CD14-positive monocyte (primary cell): Measurements from ENCODE around the gene TSPAN18. TPM values are rescaled to one million over a fixed set of nuclear protein-coding genes. Genes with fewer than 3 reads are reported as not detected.

Source experiments
- DNase-seq, 3 donors: peaks; one replicate each; pipeline ENCODE4 v3.0.0-alpha.2; 2011 to 2022
- H2AFZ ChIP-seq: 2 replicates; pipeline ENCODE4 v1.6.0; 2012; ENCODE audit warnings: mild to moderate bottlenecking, low read depth, low read length, inconsistent platforms; ENCODE audit not compliant: insufficient read depth, poor library complexity, severe bottlenecking
- H3K27ac ChIP-seq, 2 donors: 1 replicate in 1 of 2; 2 replicates in 1 of 2; pipeline ENCODE4 v1.5.1; 2012 to 2013; ENCODE audit warnings: low read length in 2 of 2, control low read depth in 1 of 2, inconsistent platforms in 1 of 2, low read depth in 1 of 2, mild to moderate bottlenecking in 1 of 2
- H3K27me3 ChIP-seq, 2 donors: one replicate each; pipeline versions ENCODE4 v1.6.0 to v1.6.1; 2011 to 2013; ENCODE audit warnings: low read length in 2 of 2; ENCODE audit not compliant: control insufficient read depth in 2 of 2, insufficient read depth in 2 of 2
- H3K36me3 ChIP-seq, 2 donors: replicated peaks in 1 of 2; 1 replicate in 1 of 2; 2 replicates in 1 of 2; pipeline versions ENCODE4 v1.5.1 to v1.6.1; 2012 to 2013; ENCODE audit warnings: low read length in 2 of 2, control low read depth in 1 of 2, inconsistent platforms in 1 of 2, mild to moderate bottlenecking in 1 of 2; ENCODE audit not compliant: insufficient read depth in 2 of 2, control insufficient read depth in 1 of 2
- H3K4me1 ChIP-seq, 2 donors: 1 replicate in 1 of 2; 2 replicates in 1 of 2; pipeline versions ENCODE4 v1.5.1 to v1.6.1; 2012 to 2013; ENCODE audit warnings: low read length in 2 of 2, control low read depth in 1 of 2, inconsistent platforms in 1 of 2, mild to moderate bottlenecking in 1 of 2, moderate library complexity in 1 of 2; ENCODE audit not compliant: insufficient read depth in 2 of 2, control insufficient read depth in 1 of 2
- H3K4me2 ChIP-seq: replicated peaks from 2 replicates; pipeline ENCODE3; 2012; ENCODE audit warnings: low read length, moderate library complexity, mild to moderate bottlenecking; ENCODE audit not compliant: poor library complexity, severe bottlenecking; ENCODE audit errors: extremely low read depth
- H3K4me3 ChIP-seq, 3 experiments: fragments of 200-600 bp in 1 of 3; sonication (generic) in 1 of 3; replicated peaks in 1 of 3; 1 replicate in 2 of 3; 2 replicates in 1 of 3; pipeline ENCODE4 v1.5.1; 2011 to 2013; ENCODE audit warnings: low read length in 3 of 3, mild to moderate bottlenecking in 3 of 3, control low read depth in 2 of 3, low read depth in 2 of 3, inconsistent platforms in 1 of 3, moderate library complexity in 1 of 3
- H3K79me2 ChIP-seq: 2 replicates; pipeline ENCODE4 v1.6.0; 2012; ENCODE audit warnings: mild to moderate bottlenecking, control low read depth, inconsistent platforms, low read length, moderate library complexity; ENCODE audit not compliant: insufficient read depth
- H3K9ac ChIP-seq: 2 replicates; pipeline ENCODE4 v1.6.0; 2017; ENCODE audit warnings: low read length, mild to moderate bottlenecking; ENCODE audit not compliant: insufficient read depth, poor library complexity, severe bottlenecking
- H3K9me3 ChIP-seq, 2 donors: replicated peaks in 1 of 2; 1 replicate in 1 of 2; 2 replicates in 1 of 2; pipeline versions ENCODE4 v1.5.1 to v1.6.1; 2012 to 2013; ENCODE audit warnings: low read length in 2 of 2, control low read depth in 1 of 2; ENCODE audit not compliant: control insufficient read depth in 1 of 2, insufficient read depth in 1 of 2
- H4K20me1 ChIP-seq: 2 replicates; pipeline ENCODE4 v1.6.0; 2012; ENCODE audit warnings: mild to moderate bottlenecking, low read length, control low read depth, moderate library complexity; ENCODE audit not compliant: insufficient read depth
- H3K27ac Mint-ChIP-seq, 7 donors: one replicate each; pipeline ENCODE4 v1.8.0; 2020; ENCODE audit warnings: mild to moderate bottlenecking in 7 of 7, mixed read lengths in 7 of 7, moderate library complexity in 6 of 7, inconsistent platforms in 2 of 7
- H3K27me3 Mint-ChIP-seq, 3 donors: one replicate each; pipeline ENCODE4 v1.8.0; 2021 to 2022; ENCODE audit warnings: low read depth in 3 of 3, mild to moderate bottlenecking in 3 of 3, mixed read lengths in 3 of 3, moderate library complexity in 3 of 3, inconsistent platforms in 1 of 3
- H3K36me3 Mint-ChIP-seq, 2 donors: one replicate each; pipeline ENCODE4 v1.8.0; 2020; ENCODE audit warnings: mixed read lengths in 2 of 2, inconsistent platforms in 1 of 2, mild to moderate bottlenecking in 1 of 2
- H3K4me1 Mint-ChIP-seq: one replicate; pipeline ENCODE4 v1.8.0; 2020; ENCODE audit warnings: mild to moderate bottlenecking, mixed read lengths
- H3K4me3 Mint-ChIP-seq, 2 donors: one replicate each; pipeline ENCODE4 v1.8.0; 2020; ENCODE audit warnings: mild to moderate bottlenecking in 2 of 2, mixed read lengths in 2 of 2, moderate library complexity in 1 of 2
- H3K9me3 Mint-ChIP-seq, 7 donors: one replicate each; pipeline ENCODE4 v1.8.0; 2020 to 2022; ENCODE audit warnings: mixed read lengths in 7 of 7, mild to moderate bottlenecking in 6 of 7, moderate library complexity in 6 of 7, inconsistent platforms in 2 of 7
- WGBS: methylation state at CpG from one replicate; pipeline ENCODE4 v1.1.5; 2013; ENCODE audit warnings: missing lambda C conversion rate; ENCODE audit not compliant: insufficient coverage; 5-methylcytosine and 5-hydroxymethylcytosine counted together
- intact Hi-C, 2 donors: fragments of 100-400 bp; cut with micrococcal nuclease; formaldehyde crosslinking; loops; one replicate each; pipeline versions ENCODE4 v1.15.0 to v1.15.1; 2023
- polyA plus RNA-seq, 3 donors: library from polyadenylated mRNA; depleted of rRNA in 1 of 3; unstranded in 2 of 3; stranded (reverse) in 1 of 3; fragments of 300-500 nt in 2 of 3; fragments of >200 nt in 1 of 3; fragmentation: Illumina TruSeq in 2 of 3; gene quantifications; 1 replicate in 2 of 3; 2 replicates in 1 of 3; pipeline ENCODE4 v1.2.3, GENCODE V29; 2012 to 2021
- TF ChIP-seq, protein P1 (sequence below): fragments of 200-600 bp; IDR thresholded peaks from one replicate; pipeline ENCODE4 v1.8.0; 2022; ENCODE audit warnings: antibody characterized with exemption, mild to moderate bottlenecking

The TSPAN18 gene
- polyA plus RNA-seq, 3 donors = not detected

DNA sequence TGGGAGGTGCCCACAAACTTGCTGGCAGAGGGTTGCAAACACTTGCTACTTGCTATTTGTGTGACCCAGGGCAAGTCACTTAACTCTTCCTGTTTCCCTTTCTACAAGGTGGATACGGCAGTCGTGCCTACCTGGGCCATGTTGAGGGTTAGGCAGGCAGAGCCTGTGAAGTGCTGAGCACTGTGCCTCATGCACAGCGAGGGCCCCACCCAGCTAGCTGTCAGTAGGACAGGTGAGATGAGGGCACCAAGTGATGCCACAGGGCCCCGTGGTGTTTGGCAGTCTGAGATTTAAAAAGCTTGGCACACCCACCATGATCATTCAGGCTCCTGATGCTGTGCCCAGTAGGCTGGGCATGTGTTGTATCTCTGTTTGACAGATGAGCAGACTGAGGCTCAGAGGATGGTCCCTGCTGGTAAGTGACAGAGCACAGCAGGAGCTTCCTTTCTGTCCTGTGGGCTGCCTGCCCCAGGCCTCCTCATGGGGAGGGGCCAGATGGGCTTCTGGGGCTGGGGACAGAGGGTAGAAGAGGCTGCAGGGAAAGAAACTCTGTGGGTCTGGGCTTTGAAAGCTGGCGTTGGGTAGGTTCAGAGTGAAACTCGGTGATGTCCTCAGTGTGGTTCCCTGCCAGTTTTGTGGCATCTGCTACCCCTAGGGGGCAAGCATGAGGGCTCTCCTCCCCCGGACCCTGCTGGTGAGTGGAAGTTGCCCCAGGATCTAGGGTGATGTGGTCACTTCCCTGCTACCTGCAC, 59.3 kb downstream of the TSPAN18 start:
- H3K9me3 Mint-ChIP-seq = peaks cover 5 to 19% (median 10%) of the 10 kb centered on the region in 7 donors
- H3K9ac ChIP-seq = no peak overlapping the region
- no peak overlapping the region for H3K4me2 ChIP-seq
- no peak overlapping the region for H3K4me3 ChIP-seq
- H2AFZ ChIP-seq = no peak overlapping the region
- no peak overlapping the region for H3K4me3 Mint-ChIP-seq
- H3K36me3 ChIP-seq = no peaks in the 10 kb centered on the region
- intact Hi-C loops = no loop called here
- H3K4me1 ChIP-seq = no peaks in the 10 kb centered on the region
- H3K27me3 Mint-ChIP-seq = peaks cover 16 to 28% (median 23%) of the 10 kb centered on the region in 3 donors
- no peaks in the 10 kb centered on the region for H4K20me1 ChIP-seq
- H3K9me3 ChIP-seq = peaks cover 0 to 7% of the 10 kb centered on the region in 2 donors
- no peaks in the 10 kb centered on the region for H3K36me3 Mint-ChIP-seq
- no peak overlapping the region for H3K27ac ChIP-seq
- peaks cover 7% of the 10 kb centered on the region for H3K4me1 Mint-ChIP-seq
- TF ChIP-seq, protein P1, sequence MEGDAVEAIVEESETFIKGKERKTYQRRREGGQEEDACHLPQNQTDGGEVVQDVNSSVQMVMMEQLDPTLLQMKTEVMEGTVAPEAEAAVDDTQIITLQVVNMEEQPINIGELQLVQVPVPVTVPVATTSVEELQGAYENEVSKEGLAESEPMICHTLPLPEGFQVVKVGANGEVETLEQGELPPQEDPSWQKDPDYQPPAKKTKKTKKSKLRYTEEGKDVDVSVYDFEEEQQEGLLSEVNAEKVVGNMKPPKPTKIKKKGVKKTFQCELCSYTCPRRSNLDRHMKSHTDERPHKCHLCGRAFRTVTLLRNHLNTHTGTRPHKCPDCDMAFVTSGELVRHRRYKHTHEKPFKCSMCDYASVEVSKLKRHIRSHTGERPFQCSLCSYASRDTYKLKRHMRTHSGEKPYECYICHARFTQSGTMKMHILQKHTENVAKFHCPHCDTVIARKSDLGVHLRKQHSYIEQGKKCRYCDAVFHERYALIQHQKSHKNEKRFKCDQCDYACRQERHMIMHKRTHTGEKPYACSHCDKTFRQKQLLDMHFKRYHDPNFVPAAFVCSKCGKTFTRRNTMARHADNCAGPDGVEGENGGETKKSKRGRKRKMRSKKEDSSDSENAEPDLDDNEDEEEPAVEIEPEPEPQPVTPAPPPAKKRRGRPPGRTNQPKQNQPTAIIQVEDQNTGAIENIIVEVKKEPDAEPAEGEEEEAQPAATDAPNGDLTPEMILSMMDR = no peak
- no peak for DNase-seq
- no peak overlapping the region for H3K27ac Mint-ChIP-seq
- 74% methylated on average over 5 of the region's 7 CpGs for WGBS
- H3K27me3 ChIP-seq = peaks cover 3 to 4% of the 10 kb centered on the region in 2 donors
- no peaks in the 10 kb centered on the region for H3K79me2 ChIP-seq

- H3K9ac ChIP-seq = no peak overlapping the region
- Mint-ChIP-seq H3K9me3 (peaks cover 3 to 15% (median 7%) of the 10 kb centered on the region in 7 donors), H3K4me3 (no peak overlapping the region), H3K4me1 (peaks cover 7% of the 10 kb centered on the region), H3K27me3 (peaks cover 16 to 28% (median 24%) of the 10 kb centered on the region in 3 donors), H3K27ac (no peak overlapping the region), H3K36me3 (no peaks in the 10 kb centered on the region)
- H3K27me3 ChIP-seq = peaks cover 3 to 4% of the 10 kb centered on the region in 2 donors
- H3K27ac ChIP-seq = no peak overlapping the region
- intact Hi-C loops = no loop called here
- no peaks in the 10 kb centered on the region for H3K4me1 ChIP-seq
- no peaks in the 10 kb centered on the region for H3K36me3 ChIP-seq
- H3K4me2 ChIP-seq = no peak overlapping the region
- no peaks in the 10 kb centered on the region for H3K79me2 ChIP-seq
- peaks cover 0 to 6% of the 10 kb centered on the region in 2 donors for H3K9me3 ChIP-seq
- H4K20me1 ChIP-seq = no peaks in the 10 kb centered on the region
- WGBS = no CpG with 5 or more reads among the region's 3 CpGs
- H2AFZ ChIP-seq = no peak overlapping the region
- TF ChIP-seq, protein P1 = no peak
- H3K4me3 ChIP-seq = no peak overlapping the region
- DNase-seq = no peak
These were observed 60.3 kb downstream of the TSPAN18 start for GRCh38 chr11:44787070-44787469.
